ENCODE data around the gene SLC17A9.

DNA sequence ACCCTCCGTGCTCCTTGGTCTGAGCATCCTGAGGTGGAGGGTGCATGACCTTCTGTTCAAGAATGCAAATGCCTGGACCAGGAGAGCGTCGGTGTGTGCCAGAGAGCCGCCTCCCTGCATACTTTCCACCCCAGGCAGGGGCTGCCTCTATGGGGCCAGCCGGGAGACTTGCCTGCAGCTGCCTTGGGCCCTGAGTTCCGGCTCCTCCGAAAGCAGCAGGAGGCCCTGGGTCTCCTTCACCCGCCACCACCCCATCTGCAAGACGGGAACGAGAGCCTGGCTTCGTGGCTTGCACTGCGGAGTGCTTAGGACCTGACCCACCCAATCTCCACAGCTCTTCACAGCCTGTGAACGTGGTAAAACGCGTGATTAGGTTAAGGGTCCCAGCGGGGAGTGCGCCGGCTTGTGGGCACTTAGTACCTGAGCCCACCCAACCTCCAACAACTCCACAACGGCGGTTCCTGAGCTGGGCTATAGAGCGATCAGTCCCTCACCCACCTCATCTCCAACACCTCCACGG is 37.9 kb downstream of the SLC17A9 start:
- TF ChIP-seq, protein P1, sequence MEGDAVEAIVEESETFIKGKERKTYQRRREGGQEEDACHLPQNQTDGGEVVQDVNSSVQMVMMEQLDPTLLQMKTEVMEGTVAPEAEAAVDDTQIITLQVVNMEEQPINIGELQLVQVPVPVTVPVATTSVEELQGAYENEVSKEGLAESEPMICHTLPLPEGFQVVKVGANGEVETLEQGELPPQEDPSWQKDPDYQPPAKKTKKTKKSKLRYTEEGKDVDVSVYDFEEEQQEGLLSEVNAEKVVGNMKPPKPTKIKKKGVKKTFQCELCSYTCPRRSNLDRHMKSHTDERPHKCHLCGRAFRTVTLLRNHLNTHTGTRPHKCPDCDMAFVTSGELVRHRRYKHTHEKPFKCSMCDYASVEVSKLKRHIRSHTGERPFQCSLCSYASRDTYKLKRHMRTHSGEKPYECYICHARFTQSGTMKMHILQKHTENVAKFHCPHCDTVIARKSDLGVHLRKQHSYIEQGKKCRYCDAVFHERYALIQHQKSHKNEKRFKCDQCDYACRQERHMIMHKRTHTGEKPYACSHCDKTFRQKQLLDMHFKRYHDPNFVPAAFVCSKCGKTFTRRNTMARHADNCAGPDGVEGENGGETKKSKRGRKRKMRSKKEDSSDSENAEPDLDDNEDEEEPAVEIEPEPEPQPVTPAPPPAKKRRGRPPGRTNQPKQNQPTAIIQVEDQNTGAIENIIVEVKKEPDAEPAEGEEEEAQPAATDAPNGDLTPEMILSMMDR (IDR thresholded peaks at IDR 0.05): no peak
- TF ChIP-seq ZFX (IDR thresholded peaks at IDR 0.05; ENCODE audit: borderline replicate concordance): no peak
